Measurements from ENCODE around the gene MRI1.
"Not testable (repeated sequence)": the region's sequence is repeated elsewhere in the genome, so short reads cannot be mapped to it uniquely, and the experiment has no call there.

MRI1 gene

GRCh38 chr19:13764101-13764807 is at the start of gene MRI1:
MRI1 (plus strand) TSS chr19:13764522; CDS start chr19:13764589, 67 bp downstream.
- Histone ChIP-seq H3K27ac (peak within 1 kb of the TSS in 20 of 21 experiments; percentile 52 to 87 (median 77)), H3K4me3 (peak within 1 kb of the TSS; percentile 51 to 85 (median 68))

DNA sequence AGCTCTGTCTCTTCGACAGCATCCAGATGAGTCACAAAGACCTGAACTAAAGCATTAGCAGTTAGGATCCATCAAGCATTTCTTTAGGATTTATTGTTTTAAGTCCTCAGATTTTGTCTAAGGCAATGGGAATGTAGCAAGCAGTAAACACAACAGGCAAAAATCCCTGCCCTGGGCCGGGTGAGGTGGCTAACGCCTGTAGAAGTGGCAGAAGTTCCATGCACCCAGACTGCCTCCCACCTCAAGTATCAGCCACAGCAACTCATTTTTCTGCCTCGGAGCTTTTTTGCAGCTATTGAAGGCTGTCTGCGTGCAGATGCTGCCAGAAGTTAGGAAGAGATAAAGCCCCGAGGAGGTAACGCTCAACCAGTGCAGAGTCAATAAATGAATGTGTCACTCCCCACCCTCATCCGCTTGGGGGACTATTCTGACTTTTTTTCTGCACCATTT is 47.1 kb upstream of the MRI1 start:
- no peak overlapping the region for H3K4me3 ChIP-seq
- no peak overlapping the region for H3K27ac ChIP-seq

GRCh38 chr19:13718733-13719132 is 45.6 kb upstream of the MRI1 start:
- Histone ChIP-seq H3K4me3 (no peak overlapping the region), H3K27ac (no peak overlapping the region)

GRCh38 chr19:13722146-13722545 is 42.2 kb upstream of the MRI1 start:
- no peak overlapping the region for H3K4me3 ChIP-seq
- no peak overlapping the region for H3K27ac ChIP-seq

DNA sequence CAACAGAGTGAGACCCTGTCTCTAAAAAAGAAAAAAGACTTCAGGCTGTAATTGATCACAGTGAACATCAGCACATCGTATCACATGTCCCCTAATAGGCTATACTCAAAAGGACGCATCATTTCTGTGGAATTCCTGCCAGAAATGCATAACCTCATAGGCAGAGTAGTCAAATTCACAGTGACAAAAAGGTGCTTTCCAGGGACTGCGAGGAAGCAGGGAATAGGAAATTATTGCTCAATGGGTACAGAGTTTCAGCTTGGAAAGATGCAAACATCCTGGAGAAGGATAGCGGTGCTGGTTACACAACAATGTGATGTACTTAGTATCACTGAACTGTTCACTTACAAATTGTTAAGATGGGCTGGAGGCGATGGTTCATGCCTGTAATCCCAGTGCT is 41.1 kb upstream of the MRI1 start:
- Histone ChIP-seq H3K4me3 (no peak overlapping the region), H3K27ac (no peak overlapping the region)

GRCh38 chr19:13726323-13726722 is 38.0 kb upstream of the MRI1 start:
- H3K27ac ChIP-seq, result no peak overlapping the region
- H3K4me3 ChIP-seq, result no peak overlapping the region

DNA sequence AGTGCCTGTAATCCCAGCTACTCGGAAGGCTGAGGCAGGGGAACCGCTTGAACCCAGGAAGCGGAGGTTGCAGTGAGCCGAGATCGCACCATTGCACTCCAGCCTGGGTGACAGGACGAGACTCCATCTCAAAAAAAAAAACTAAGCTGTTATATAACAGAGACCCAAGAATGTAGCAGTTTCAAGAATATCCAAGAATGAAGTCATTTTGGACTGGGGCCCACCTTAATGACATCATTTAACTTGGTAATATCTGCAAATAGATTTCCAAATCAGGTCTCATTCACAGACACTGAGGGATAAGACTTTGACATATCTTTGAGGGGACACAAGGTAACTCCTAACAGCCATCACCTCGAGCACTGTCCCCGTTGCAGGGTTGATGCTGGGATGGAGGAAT is 36.5 kb upstream of the MRI1 start:
- H3K4me3 ChIP-seq, result no peak overlapping the region

GRCh38 chr19:13729859-13730258 is 34.5 kb upstream of the MRI1 start:
- H3K27ac ChIP-seq, result peak overlapping the region in 13 of 21 experiments; percentile 41 to 96 (median 91)
- H3K4me3 ChIP-seq, result no peak overlapping the region

More for the DNA sequence above, 36.5 kb upstream of the MRI1 start:
- no peak overlapping the region for H3K27ac ChIP-seq

- H3K4me3 ChIP-seq, result peak overlapping the region; percentile 27 to 57 (median 42)
- peak overlapping the region; percentile 72 to 96 (median 91) for H3K27ac ChIP-seq
Observed at GRCh38 chr19:13731147-13731964, 33.0 kb upstream of the MRI1 start.

GRCh38 chr19:13732337-13732736 is 32.0 kb upstream of the MRI1 start:
- Histone ChIP-seq H3K4me3 (peak overlapping the region in 3 of 7 experiments; percentile 49 to 57 (median 50)), H3K27ac (peak overlapping the region in 13 of 21 experiments; percentile 82 to 95 (median 92))

DNA sequence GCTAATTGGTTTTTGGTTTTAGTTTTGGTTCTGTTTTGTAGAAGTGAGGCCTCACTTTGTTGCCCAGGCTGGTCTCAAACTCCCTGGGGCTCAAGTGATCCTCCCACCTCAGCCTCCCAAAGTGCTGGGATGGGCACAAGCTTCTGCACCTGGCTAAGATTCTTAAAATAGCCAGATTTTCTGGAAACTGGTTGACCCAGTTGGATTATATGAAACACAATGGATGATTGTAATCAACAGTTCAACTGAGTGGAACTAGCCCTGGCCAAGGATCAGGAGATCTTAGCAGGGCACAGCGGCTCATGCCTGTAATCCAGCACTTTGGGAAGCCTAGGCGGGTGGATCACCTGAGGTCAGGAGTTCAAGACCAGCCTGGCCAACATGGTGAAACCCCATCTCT is 29.6 kb upstream of the MRI1 start:
- H3K4me3 ChIP-seq, result no peak overlapping the region
- H3K27ac ChIP-seq, result no peak overlapping the region

DNA sequence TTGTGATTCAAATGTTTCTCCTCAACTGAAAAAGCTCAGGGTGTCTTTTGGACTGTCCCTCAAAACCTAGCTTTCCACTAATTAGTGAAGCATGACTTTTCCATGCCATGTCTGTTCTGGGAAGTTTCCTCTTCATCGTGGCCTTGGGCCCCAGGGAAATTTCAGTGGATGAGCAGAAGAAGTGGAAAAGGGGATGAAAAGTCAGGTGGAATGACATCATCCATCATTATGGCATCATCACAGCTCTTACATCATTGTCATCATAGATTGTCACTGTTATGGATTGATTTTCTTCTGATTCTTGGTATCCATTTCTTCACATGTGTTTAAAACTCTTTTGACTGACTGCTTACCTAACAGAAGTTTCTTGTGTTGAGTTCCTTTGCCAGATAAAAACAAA is 26.2 kb upstream of the MRI1 start:
- H3K4me3 ChIP-seq, result no peak overlapping the region
- H3K27ac ChIP-seq, result no peak overlapping the region

DNA sequence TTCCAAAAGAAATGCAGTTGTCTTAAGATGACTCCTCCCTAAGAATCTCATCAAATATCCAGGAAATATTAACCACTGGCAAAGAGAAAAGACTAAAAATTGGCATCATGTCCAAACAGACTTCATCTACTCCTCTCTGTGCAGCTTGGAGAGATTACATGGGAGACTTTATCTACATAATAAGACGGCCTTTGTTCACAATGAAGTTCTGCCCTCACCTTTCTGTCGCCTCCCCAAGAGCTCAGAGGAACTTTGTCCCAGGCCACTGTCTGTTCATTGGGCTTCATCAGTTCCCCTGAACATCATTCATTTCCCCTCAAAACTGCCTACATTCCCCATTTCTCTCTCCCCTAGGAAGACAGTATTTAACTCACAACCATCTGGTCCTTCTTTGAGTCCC is 22.4 kb upstream of the MRI1 start:
- Histone ChIP-seq H3K27ac (no peak overlapping the region), H3K4me3 (no peak overlapping the region)

DNA sequence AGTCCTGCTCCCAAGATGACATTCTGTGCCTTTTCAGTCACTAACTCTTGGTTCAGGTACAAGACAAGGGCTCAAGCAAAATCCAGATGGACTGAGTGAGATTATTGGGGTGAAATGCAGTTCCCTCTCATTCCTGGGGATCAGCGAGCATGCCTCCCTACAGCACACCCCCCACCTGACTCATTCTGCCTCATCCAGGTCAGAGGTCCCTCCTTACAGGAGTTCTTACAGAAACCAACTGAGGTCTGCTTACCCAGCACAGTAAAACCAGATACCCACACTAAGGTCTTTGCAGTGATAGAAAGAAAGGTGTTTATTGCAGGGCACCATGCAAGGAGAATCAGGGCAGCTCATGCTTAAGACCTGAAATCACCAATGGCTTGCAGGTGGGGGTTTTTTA is 21.6 kb upstream of the MRI1 start:
- H3K27ac ChIP-seq, result no peak overlapping the region

DNA sequence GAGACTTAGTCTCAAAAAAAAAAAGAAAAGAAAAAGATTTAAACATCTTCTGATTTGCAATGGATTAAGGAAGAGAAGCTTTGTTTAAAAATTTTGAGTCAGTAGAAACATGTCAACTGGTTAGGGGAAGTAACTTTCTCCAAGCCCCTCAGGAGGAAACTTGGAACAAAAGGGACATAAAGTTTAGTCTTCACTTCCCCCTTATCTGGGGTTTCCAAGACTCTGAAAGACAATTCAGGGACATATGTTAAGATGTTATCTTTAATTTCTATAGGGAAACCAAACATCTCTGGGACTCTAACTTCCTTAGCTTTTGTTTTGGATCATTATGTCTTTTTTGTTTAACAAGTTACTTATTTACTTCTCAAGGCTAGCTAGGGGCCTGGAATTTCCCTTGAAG is 20.1 kb upstream of the MRI1 start:
- Histone ChIP-seq H3K27ac (peak overlapping the region in 7 of 21 experiments; percentile 10 to 58 (median 19)), H3K4me3 (no peak overlapping the region)

More for the DNA sequence above, 21.6 kb upstream of the MRI1 start:
- no peak overlapping the region for H3K4me3 ChIP-seq

GRCh38 chr19:13747098-13747453 is 17.2 kb upstream of the MRI1 start:
- Histone ChIP-seq H3K4me3 (peak overlapping the region; percentile 61 to 98 (median 91)), H3K27ac (peak overlapping the region in 10 of 21 experiments; percentile 50 to 96 (median 88))

DNA sequence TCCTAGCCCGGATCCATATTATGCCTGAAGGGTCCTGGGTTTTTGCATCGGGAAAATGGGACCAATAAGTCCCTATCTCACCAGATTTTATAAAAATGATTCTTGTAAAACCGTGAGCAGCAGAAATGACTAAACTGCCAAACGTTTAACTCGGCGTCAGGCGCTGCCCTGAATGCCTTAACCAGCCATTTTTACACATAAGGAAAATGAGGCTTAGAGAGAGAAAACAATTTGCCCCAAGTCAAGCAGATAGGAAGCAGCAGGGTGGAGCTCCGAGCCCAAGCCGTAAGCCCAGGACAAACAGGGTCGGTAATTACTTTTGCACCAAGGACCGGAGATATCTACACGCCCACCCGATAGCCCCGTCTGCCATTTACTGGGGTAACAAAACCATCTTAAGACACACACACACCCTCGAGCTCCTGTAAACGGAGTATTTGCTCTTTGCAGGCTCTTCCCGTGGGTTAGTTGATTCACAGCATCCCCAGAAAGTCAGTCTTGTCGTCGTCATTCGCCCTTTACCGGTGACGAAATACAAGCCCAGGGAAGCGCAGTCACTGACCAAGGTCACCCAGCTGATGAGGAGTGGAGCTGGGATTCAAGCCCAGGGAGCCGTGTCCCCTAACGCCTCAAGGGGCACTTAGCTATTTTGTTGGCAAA is 16.0 kb upstream of the MRI1 start:
- peak overlapping the region; percentile 67 to 96 (median 90) for H3K27ac ChIP-seq
- H3K4me3 ChIP-seq, result peak overlapping the region; percentile 61 to 98 (median 91)

DNA sequence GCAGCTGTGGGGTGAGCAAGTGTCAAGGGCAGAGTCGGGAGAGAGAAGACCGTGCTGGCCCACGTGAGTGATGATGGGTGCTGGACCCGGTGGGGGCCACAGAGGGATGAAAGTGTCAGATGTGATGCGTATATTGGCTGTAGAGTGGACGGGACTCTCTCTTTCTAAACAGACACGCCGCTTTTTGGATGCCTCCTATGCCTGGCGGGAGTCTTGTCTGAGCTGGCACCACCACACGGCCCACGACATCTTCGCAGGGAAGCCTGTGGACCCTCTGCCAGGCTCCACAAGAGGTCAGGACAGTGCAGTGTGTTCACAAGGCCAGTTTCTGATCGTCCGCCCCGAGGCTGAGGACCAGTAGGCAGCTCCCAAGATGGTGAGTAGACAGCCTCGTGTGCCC is 12.9 kb upstream of the MRI1 start:
- no peak overlapping the region for H3K4me3 ChIP-seq
- H3K27ac ChIP-seq, result no peak overlapping the region

DNA sequence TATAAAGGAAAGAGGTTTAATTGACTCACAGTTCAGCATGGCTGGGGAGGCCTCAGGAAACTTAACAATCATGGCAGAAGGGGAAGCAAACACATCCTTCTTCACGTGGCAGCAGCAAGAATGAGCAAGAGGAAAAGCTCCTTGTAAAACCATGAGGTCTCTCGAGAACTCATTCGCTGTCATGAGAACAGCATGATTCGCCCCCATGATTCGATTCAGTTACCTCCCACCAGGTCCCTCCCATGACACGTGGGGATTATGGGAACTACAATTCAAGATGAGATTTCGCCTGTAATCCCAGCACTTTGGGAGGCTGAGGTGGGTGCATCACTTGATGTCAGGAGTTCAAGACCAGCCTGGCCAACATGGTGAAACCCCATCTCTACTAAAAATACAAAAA is 10.7 kb upstream of the MRI1 start:
- H3K4me3 ChIP-seq, H3K27ac ChIP-seq: not testable (repeated sequence)

DNA sequence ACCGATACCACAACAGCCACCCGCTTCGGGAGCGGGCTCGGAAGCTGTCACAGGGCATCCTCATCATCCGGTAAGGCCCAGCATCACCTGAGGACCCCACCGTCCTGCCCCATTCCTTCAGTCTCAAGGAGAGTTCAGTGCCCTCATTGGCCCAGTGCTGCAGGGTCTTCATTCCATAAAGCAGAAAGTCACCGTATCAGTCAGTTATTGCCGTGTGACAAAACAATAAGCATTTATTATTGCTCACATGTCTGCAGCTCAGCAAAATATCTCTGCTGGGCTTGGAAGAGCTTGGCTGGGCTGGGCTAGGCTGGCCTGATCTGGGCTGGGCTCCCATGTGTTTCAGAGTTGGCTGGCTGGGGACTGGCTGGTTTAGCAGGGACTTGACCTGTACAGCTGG is 8.1 kb upstream of the MRI1 start:
- Histone ChIP-seq H3K27ac (no peak overlapping the region), H3K4me3 (no peak overlapping the region)

All from skin epidermis (tissue), 12 donors.